ENCODE measurements around the gene ASIC4.

The ASIC4 gene

DNA sequence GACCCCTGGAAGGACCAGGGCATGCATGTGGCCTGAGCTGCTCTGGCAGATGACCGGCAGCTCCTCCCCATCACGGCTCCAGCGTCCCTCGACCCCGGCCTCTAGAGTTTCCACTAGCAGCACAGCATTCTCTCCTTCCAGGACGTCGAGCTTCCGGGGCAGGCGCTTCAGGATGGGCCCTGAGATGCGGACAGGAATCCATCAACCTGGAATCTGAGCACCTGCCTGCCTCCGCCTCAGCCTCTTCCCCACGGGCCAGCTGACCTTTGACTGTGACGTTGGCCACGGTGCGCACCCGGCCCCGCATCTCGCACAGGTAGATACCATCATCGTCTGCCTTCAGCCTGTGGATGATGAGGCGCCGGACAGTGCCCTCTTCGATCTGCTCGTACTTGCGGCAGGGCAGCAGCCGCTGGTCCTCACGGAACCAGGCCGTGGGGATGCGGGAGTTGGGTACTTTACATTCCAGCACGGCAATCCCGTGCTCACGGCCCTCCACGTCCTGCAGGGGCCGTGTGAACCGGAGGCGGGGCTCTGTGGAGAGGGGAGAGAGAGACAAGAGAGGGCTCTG is 53.6 kb downstream of the ASIC4 start:
- TF ChIP-seq YY1 (IDR thresholded peaks at IDR 0.05; ENCODE audit: low read depth), result no peak
- no peak for TF ChIP-seq CEBPB (IDR thresholded peaks at IDR 0.05)

DNA sequence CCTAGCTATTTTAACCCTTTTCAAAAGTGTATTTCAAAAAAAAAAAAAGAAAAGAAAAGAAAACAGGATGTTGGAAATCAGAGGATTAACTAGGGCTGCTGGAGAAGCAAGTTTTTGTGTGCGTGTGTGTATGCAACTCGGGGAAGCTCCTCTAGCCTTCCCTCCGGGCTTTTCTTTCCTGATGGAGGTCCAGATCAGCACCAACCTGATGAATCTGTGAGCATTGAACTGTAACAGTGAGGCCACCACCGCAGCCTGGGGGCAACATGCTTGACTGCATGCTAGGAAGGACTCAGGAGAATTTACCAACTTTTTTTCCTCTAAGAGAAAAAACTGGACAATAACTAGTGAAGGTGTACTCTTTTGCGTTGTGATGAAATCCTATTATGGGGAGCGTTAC is 54.8 kb downstream of the ASIC4 start:
- TF ChIP-seq FOXM1 (IDR thresholded peaks at IDR 0.05; ENCODE audit: borderline replicate concordance, low read depth) (no peak), ZBTB7A (IDR thresholded peaks at IDR 0.05; ENCODE audit: low read depth) (no peak), TCF12 (IDR thresholded peaks at IDR 0.05; ENCODE audit: low read depth) (no peak), CREB1 (IDR thresholded peaks at IDR 0.05; ENCODE audit: low read depth) (no peak), RAD21 (IDR thresholded peaks at IDR 0.05; ENCODE audit: low read depth) (no peak), YY1 (IDR thresholded peaks at IDR 0.05; ENCODE audit: low read depth) (no peak), CEBPB (IDR thresholded peaks at IDR 0.05) (no peak), NFIC (IDR thresholded peaks at IDR 0.05) (no peak), EP300 (IDR thresholded peaks at IDR 0.05; ENCODE audit: borderline replicate concordance) (no peak), TAF1 (IDR thresholded peaks at IDR 0.05; ENCODE audit: low read depth) (no peak)
- TF ChIP-seq, protein P1, sequence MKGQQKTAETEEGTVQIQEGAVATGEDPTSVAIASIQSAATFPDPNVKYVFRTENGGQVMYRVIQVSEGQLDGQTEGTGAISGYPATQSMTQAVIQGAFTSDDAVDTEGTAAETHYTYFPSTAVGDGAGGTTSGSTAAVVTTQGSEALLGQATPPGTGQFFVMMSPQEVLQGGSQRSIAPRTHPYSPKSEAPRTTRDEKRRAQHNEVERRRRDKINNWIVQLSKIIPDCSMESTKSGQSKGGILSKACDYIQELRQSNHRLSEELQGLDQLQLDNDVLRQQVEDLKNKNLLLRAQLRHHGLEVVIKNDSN (IDR thresholded peaks at IDR 0.05), result no peak
- TF ChIP-seq, protein P2, sequence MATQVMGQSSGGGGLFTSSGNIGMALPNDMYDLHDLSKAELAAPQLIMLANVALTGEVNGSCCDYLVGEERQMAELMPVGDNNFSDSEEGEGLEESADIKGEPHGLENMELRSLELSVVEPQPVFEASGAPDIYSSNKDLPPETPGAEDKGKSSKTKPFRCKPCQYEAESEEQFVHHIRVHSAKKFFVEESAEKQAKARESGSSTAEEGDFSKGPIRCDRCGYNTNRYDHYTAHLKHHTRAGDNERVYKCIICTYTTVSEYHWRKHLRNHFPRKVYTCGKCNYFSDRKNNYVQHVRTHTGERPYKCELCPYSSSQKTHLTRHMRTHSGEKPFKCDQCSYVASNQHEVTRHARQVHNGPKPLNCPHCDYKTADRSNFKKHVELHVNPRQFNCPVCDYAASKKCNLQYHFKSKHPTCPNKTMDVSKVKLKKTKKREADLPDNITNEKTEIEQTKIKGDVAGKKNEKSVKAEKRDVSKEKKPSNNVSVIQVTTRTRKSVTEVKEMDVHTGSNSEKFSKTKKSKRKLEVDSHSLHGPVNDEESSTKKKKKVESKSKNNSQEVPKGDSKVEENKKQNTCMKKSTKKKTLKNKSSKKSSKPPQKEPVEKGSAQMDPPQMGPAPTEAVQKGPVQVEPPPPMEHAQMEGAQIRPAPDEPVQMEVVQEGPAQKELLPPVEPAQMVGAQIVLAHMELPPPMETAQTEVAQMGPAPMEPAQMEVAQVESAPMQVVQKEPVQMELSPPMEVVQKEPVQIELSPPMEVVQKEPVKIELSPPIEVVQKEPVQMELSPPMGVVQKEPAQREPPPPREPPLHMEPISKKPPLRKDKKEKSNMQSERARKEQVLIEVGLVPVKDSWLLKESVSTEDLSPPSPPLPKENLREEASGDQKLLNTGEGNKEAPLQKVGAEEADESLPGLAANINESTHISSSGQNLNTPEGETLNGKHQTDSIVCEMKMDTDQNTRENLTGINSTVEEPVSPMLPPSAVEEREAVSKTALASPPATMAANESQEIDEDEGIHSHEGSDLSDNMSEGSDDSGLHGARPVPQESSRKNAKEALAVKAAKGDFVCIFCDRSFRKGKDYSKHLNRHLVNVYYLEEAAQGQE (IDR thresholded peaks at IDR 0.05; ENCODE audit: low read depth), result no peak
- TF ChIP-seq, protein P3, sequence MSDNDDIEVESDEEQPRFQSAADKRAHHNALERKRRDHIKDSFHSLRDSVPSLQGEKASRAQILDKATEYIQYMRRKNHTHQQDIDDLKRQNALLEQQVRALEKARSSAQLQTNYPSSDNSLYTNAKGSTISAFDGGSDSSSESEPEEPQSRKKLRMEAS (IDR thresholded peaks at IDR 0.05), result no peak

DNA sequence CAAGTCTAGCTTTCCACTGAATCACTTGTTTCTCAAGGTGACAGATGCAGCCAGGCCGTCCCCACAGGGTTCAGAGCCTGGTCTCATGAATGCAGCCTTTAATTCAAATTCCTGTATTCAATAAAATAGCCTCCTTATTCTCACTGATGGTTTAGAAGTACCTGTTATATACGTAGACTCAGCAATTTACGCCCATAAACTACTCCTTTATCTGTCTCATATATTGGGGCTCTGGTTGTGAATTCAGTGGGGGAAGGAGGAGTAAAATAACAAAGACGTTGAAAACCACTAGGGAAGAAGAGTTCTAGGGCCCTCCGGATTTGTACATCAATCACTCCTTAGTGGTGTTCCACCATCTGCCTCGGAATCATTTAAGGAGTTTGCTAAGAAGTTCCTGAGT is 55.4 kb downstream of the ASIC4 start:
- TF ChIP-seq, protein P3 (IDR thresholded peaks at IDR 0.05), result no peak
- TF ChIP-seq CEBPB (IDR thresholded peaks at IDR 0.05), result no peak
- TF ChIP-seq RAD21 (IDR thresholded peaks at IDR 0.05; ENCODE audit: low read depth), result no peak

DNA sequence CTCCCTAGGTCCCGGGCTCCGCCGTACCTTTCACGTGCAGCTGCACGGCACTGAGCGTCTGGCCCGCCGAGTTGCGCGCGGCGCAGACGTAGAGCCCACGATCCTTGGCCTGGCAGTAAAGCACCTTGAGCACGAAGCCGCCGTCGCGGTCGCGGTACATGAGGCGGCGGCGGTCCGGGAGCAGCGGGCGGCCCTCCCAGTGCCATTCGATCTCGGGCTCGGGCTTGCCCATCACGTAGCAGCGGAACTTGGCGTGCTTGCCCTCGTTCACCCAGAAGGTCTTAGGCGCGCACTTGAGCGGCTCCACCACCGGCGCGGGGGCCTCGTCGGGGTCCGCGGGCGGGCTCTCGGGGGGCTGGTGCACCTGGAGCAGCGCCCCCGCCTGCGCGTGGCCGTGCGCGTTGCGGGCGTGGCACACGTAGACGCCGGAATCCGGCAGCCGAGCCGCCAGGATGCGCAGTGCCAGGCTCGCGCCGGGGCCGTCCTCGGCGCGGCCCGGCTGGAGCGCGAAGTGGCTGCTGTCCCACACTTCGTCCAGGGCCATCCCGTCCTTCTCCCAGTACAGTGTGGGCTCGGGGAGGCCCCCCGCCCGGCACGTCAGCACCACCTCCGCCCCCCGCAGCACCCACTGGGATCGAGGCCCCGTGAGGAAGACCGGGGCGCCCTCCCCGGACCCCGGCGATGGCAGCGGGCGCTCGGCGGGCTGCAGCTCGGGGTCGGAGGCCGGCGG is 56.1 kb downstream of the ASIC4 start:
- TF ChIP-seq ZBTB7A (IDR thresholded peaks at IDR 0.05; ENCODE audit: low read depth) (0 out of 2 replicates have a peak, but pooled peaks have one; percentile 37), NFIC (IDR thresholded peaks at IDR 0.05) (no peak)

DNA sequence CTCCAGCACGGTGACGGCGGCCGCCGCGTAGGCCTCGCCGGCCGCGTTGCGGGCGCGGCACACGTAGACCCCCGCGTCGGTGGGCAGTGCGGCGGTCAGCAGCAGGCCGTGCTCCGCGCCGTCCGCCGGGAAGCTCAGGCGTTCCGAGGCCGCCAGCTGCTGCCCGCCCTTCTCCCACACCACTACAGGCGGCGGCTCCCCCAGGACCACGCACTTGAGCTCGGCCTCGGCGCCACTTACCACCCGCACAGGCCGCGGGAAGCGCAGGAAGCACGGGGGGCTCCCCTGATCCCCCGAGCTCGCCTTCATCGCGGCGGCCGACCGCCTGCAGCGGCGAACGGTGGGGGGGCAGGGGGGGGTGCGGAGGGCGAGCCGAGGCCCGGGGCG is 56.6 kb downstream of the ASIC4 start:
- TF ChIP-seq TAF1 (IDR thresholded peaks at IDR 0.05; ENCODE audit: low read depth) (no peak), NFIC (IDR thresholded peaks at IDR 0.05) (no peak), RAD21 (IDR thresholded peaks at IDR 0.05; ENCODE audit: low read depth) (no peak), CREB1 (IDR thresholded peaks at IDR 0.05; ENCODE audit: low read depth) (no peak), EGR1 (IDR thresholded peaks at IDR 0.05) (no peak)
- TF ChIP-seq, protein P3 (IDR thresholded peaks at IDR 0.05), result no peak; the same call in 1 of the 2 replicates

DNA sequence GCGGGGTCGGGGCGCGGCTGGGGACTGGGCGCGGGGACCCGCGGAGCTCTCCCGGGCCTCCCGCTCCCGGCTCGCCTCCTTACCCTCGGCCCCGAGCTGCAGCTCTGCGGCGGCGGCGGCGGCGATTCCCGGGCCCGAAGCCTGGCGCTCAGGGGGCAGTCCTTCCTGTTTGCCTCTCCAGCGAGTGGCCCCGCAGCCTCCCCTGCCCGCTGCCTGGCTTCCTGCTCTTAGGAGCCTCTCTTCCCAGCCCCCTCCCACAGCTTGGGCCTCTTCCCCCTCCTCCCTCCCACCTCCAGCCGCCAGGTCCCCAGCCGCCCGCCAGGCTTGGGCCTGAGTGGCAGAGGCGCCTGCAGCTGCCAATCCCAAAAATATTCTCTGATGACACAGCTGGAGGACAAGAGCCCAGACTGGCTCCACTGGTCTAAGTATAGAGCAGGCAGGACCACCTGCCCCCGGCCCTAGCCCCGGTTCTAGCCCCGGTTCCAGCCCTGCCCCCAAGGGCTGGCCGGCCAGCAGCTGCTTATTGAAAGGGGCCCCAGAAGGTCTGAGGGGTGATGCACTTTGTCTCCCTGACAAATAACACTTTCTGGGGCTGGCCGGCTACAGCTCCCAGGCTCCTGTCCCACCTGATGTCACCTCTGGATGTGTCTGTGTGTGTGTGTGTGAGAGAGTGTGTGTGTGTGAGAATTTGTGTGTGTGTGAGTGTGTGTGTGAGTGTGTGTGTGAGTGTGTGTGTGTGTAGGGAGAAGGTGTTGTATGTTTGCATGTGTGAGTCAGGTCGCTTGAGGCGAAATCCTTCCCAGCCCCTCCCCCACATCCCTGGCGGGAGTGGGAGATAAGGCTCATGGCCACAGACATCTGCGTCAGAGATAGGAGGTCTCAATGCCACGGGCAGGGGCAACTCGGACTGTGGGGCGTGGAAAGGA is 57.3 kb downstream of the ASIC4 start, which contains the start of gene OBSL1:
Gene OBSL1 (minus strand): TSS at position 229 of the 926 bp plus-strand sequence. CDS start 307 bp downstream, outside the sequence.
- TF ChIP-seq ZBTB7A (IDR thresholded peaks at IDR 0.05; ENCODE audit: low read depth) (no peak), TAF1 (IDR thresholded peaks at IDR 0.05; ENCODE audit: low read depth) (peak; percentile 41; the same call in 1 of the 2 replicates)

DNA sequence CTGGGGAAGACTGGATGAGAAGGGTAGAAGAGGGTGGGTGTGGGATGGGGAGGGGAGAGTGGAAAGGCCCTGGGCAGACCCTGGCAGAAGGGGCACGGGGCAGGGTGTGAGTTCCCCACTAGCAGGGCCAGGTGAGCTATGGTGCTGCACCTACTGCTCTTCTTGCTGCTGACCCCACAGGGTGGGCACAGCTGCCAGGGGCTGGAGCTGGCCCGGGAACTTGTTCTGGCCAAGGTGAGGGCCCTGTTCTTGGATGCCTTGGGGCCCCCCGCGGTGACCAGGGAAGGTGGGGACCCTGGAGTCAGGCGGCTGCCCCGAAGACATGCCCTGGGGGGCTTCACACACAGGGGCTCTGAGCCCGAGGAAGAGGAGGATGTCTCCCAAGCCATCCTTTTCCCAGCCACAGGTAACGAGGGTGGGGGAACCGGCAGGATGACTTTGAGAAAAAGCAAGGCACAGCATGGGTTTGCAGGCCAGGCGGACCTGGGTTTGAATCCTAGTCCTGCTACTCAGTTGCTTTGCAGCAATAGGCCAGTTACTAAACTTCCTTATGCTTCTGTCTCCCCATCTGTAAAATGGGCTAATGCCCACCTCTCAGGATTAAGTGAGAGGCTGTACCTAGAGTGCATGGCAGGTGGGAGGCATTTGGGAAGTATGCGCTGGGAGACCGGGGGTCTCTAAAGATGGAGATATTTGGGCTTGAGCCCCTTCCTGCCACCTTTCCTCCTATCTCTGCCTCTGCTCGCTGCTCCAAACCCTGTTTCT is 58.1 kb downstream of the ASIC4 start, which contains the start of gene INHA:
Gene INHA (plus strand): TSS at position 74 of the 765 bp plus-strand sequence. CDS start 65 bp downstream, at position 139.
- TF ChIP-seq FOXM1 (IDR thresholded peaks at IDR 0.05; ENCODE audit: borderline replicate concordance, low read depth), result no peak
- TF ChIP-seq EGR1 (IDR thresholded peaks at IDR 0.05), result no peak
- TF ChIP-seq, protein P1 (IDR thresholded peaks at IDR 0.05), result no peak
- no peak for TF ChIP-seq TEAD4 (IDR thresholded peaks at IDR 0.05)
- no peak for TF ChIP-seq CEBPB (IDR thresholded peaks at IDR 0.05)
- TF ChIP-seq, protein P2 (IDR thresholded peaks at IDR 0.05; ENCODE audit: low read depth), result no peak
- no peak for TF ChIP-seq TCF12 (IDR thresholded peaks at IDR 0.05; ENCODE audit: low read depth)
